ENCODE data around the gene MBP.

GRCh38 chr18:77084688-77085035 lies 47.9 kb downstream of the MBP start:
- TF ChIP-seq CTCF (IDR thresholded peaks at IDR 0.05; ENCODE audit: insufficient read depth, low read length) (no peak), REST (IDR thresholded peaks at IDR 0.05; ENCODE audit: insufficient replicate concordance, low read depth) (no peak), SPI1 (IDR thresholded peaks at IDR 0.05; ENCODE audit: borderline replicate concordance, low read depth) (no peak), POLR2AphosphoS5 (IDR thresholded peaks at IDR 0.05; ENCODE audit: low read depth) (no peak)

Measured in HL-60 (cell line).